Measurements from ENCODE around the gene SLC25A45.
"Not testable (repeated sequence)": the region's sequence is repeated elsewhere in the genome, so short reads cannot be mapped to it uniquely, and the experiment has no call there.

Gene SLC25A45

GRCh38 chr11:65416841-65417701 lies 34.6 kb upstream of the SLC25A45 start:
- DNase-seq (ENCODE audit: low read depth): no peak
- peak overlapping the region; percentile 39 for H3K4me3 ChIP-seq (ENCODE audit: low read length)
- no peak for TF ChIP-seq CTCF (IDR thresholded peaks at IDR 0.05; ENCODE audit: insufficient read depth, low read depth, low read length, missing control alignments)

GRCh38 chr11:65416341-65416824 lies 33.9 kb upstream of the SLC25A45 start:
- peak overlapping the region; percentile 39 for H3K4me3 ChIP-seq (ENCODE audit: low read length)
- peak; percentile 88 for TF ChIP-seq CTCF (IDR thresholded peaks at IDR 0.05; ENCODE audit: insufficient read depth, low read depth, low read length, missing control alignments)
- DNase-seq (ENCODE audit: low read depth): peak; percentile 80

- H3K4me3 ChIP-seq (ENCODE audit: low read length): peak overlapping the region; percentile 39
- DNase-seq (ENCODE audit: low read depth): no peak
- no peak for TF ChIP-seq CTCF (IDR thresholded peaks at IDR 0.05; ENCODE audit: insufficient read depth, low read depth, low read length, missing control alignments)
Observed at GRCh38 chr11:65415499-65416340, 33.3 kb upstream of the SLC25A45 start.

- no peak for TF ChIP-seq CTCF (IDR thresholded peaks at IDR 0.05; ENCODE audit: insufficient read depth, low read depth, low read length, missing control alignments)
- DNase-seq (ENCODE audit: low read depth): peak; percentile 30
- no peak overlapping the region for H3K4me3 ChIP-seq (ENCODE audit: low read length)
Observed at GRCh38 chr11:65414776-65415498, 32.5 kb upstream of the SLC25A45 start.

- H3K4me3 ChIP-seq (ENCODE audit: low read length); DNase-seq (ENCODE audit: low read depth): not testable (repeated sequence)
Observed at GRCh38 chr11:65413077-65413664, 30.7 kb upstream of the SLC25A45 start.

GRCh38 chr11:65412271-65413076 lies 30.0 kb upstream of the SLC25A45 start:
- no peak for TF ChIP-seq CTCF (IDR thresholded peaks at IDR 0.05; ENCODE audit: insufficient read depth, low read depth, low read length, missing control alignments)
- DNase-seq (ENCODE audit: low read depth): no peak
- H3K4me3 ChIP-seq (ENCODE audit: low read length): no peak overlapping the region

Measured in epithelial cell of esophagus (primary cell).